HEK293 (cell line): ENCODE data around the gene GOSR2.

ENCODE experiments used
- CTCF ChIA-PET: fragments of 350-600 bp; formaldehyde crosslinking; extraction: SDS; loops from one replicate; lab custom pipeline; 2021; ENCODE audit warnings: antibody characterized with exemption; lab: Yijun Ruan, JAX
- POLR2A ChIA-PET: fragments of 300-600 bp; formaldehyde crosslinking; extraction: SDS; loops from one replicate; lab custom pipeline; 2020; ENCODE audit warnings: antibody characterized with exemption, inconsistent platforms; lab: Yijun Ruan, JAX
- H3K27ac ChIP-seq: fragments of 200-500 bp; sonication (Bioruptor generic); 2 replicates; pipeline ENCODE4 v1.5.1; 2014; ENCODE audit warnings: low read depth, low read length, control low read depth, inconsistent platforms; ENCODE audit errors: extremely low read depth
- H3K36me3 ChIP-seq, 2 experiments: fragments of 200-500 bp in 1 of 2; sonication (Bioruptor generic) in 1 of 2; 1 replicate in 1 of 2; 2 replicates in 1 of 2; pipeline ENCODE4 v1.5.1; 2014 to 2017; ENCODE audit warnings: inconsistent platforms in 2 of 2, low read length in 2 of 2; ENCODE audit not compliant: control insufficient read depth in 2 of 2, insufficient read depth in 1 of 2
- H3K4me1 ChIP-seq: fragments of 200-500 bp; sonication (Bioruptor generic); 2 replicates; pipeline ENCODE4 v1.5.1; 2014; ENCODE audit warnings: mild to moderate bottlenecking, low read length, inconsistent platforms; ENCODE audit not compliant: control insufficient read depth, insufficient read depth
- H3K4me3 ChIP-seq: 2 replicates; pipeline ENCODE4 v1.5.1; 2011; ENCODE audit warnings: low read depth, mild to moderate bottlenecking, control low read depth, low read length, moderate library complexity
- H3K9me3 ChIP-seq: fragments of 200-500 bp; sonication (Bioruptor generic); 2 replicates; pipeline ENCODE4 v1.5.1; 2014; ENCODE audit warnings: low read depth, low read length, inconsistent platforms; ENCODE audit not compliant: control insufficient read depth, insufficient read depth
- ELK4 ChIP-seq: IDR thresholded peaks from 2 replicates; pipeline ENCODE4 v1.6.1; 2011; ENCODE audit warnings: mild to moderate bottlenecking, low read depth, low read length, borderline replicate concordance
- ZBTB49 ChIP-seq: fragments of 450-650 bp; formaldehyde crosslinking; IDR thresholded peaks from 2 replicates; pipeline ENCODE4 v1.5.1; 2016; ENCODE audit warnings: missing biosample characterization, missing genetic modification characterization, low read depth
- ZNF23 ChIP-seq: fragments of 450-650 bp; formaldehyde crosslinking; IDR thresholded peaks from 2 replicates; pipeline ENCODE4 v1.5.1; 2016; ENCODE audit warnings: missing biosample characterization, missing genetic modification characterization, borderline replicate concordance
- ZNF239 ChIP-seq: fragments of 450-650 bp; formaldehyde crosslinking; IDR thresholded peaks from 2 replicates; pipeline ENCODE4 v1.5.1; 2016; ENCODE audit warnings: missing biosample characterization, missing genetic modification characterization
- ZNF426 ChIP-seq: fragments of 450-650 bp; formaldehyde crosslinking; IDR thresholded peaks from 2 replicates; pipeline ENCODE4 v1.5.1; 2017; ENCODE audit warnings: missing biosample characterization, missing genetic modification characterization, mild to moderate bottlenecking, inconsistent platforms, moderate library complexity
- ZNF529 ChIP-seq: fragments of 450-650 bp; formaldehyde crosslinking; IDR thresholded peaks from 2 replicates; pipeline ENCODE4 v1.5.1; 2017; ENCODE audit warnings: missing genetic modification characterization, missing biosample characterization; ENCODE audit not compliant: insufficient replicate concordance
- ZNF530 ChIP-seq: fragments of 450-650 bp; formaldehyde crosslinking; IDR thresholded peaks from 2 replicates; pipeline ENCODE4 v1.5.1; 2016; ENCODE audit warnings: low read depth, missing biosample characterization, missing genetic modification characterization
- ZNF560 ChIP-seq: fragments of 450-650 bp; formaldehyde crosslinking; IDR thresholded peaks from 2 replicates; pipeline ENCODE4 v1.5.1; 2017; ENCODE audit warnings: missing biosample characterization, missing genetic modification characterization, borderline replicate concordance
- ZNF624 ChIP-seq: fragments of 450-650 bp; formaldehyde crosslinking; IDR thresholded peaks from 2 replicates; pipeline ENCODE4 v1.5.1; 2017; ENCODE audit warnings: missing biosample characterization, missing genetic modification characterization
- ZNF776 ChIP-seq: fragments of 450-650 bp; formaldehyde crosslinking; IDR thresholded peaks from 2 replicates; pipeline ENCODE4 v1.5.0; 2017; ENCODE audit warnings: missing biosample characterization, missing genetic modification characterization, borderline replicate concordance
- TF ChIP-seq, protein P1 (sequence below): fragments of 450-650 bp; formaldehyde crosslinking; IDR thresholded peaks from 2 replicates; pipeline ENCODE4 v1.5.1; 2016; ENCODE audit warnings: missing biosample characterization, missing genetic modification characterization

The GOSR2 gene

GRCh38 chr17:46963571-46963970 lies 40.6 kb downstream of the GOSR2 start:
- Histone ChIP-seq H3K9me3 (no peaks in the 10 kb centered on the region; the same call in 1 of the 2 replicates), H3K36me3 (peaks cover 0 to 15% of the 10 kb centered on the region in 2 experiments; a peak in 1 of 3 replicates), H3K4me3 (no peak overlapping the region), H3K27ac (no peak overlapping the region)
- TF ChIP-seq ZNF530 (tag by site-specific recombination) (no peak), ZBTB49 (tag by site-specific recombination) (no peak), ZNF23 (tag by site-specific recombination) (no peak), ZNF776 (tag by site-specific recombination) (no peak)
- TF ChIP-seq, all 188 proteins: peak for 0
- ChIA-PET CTCF (interaction anchor here (1.4 kb wide), 1 partner anchor 21 kb away, joined by 6 read pairs; no protein-coding TSS in a partner anchor), POLR2A (no interaction called here)
- H3K4me1 ChIP-seq, result no peaks in the 10 kb centered on the region

DNA sequence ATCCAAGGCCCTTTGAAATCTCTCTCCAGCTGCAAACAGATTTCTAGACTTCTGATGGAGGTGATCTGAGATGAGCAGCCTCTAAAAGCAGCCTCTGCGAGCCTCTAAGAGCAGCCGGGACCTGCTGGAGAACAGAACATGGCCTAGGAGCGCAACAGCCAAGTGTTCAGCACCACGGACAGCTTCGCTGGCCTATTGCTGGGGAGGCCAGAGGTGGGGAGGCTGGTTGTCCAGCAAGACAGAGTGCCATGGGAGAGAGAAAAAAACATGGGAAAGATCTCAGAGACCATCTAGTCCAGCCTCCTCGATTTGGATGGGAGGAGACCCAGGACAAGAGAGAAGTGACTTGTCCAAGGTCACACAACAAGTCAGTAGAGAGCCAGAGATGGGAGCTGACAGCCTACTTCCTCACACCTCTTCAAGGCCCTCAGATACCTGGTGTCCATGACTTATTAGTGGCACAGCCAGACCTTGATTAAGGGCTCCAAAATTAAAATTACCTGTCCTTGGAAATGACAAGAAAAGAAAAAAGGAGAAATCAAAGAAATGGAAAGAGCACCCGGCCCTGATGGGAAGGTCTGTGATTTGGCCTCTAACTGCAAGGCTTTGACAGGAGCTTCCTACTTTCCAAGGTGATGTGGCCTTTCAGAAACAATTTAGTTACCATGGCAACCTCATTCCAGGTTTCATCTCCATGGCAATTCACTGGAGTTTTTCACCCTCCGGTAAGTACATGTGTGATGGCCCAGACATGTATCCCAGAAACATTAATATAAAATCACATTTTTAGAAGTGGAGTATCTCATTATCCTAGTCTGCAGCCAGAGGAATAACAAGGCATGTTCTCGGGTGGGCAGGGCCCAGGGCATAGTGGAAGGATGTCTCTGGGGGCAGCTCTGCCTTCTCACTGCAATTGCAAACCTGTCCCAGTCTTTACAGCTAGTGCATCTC lies 41.6 kb downstream of the GOSR2 start:
- CTCF ChIA-PET, result interaction anchor here (0.6 to 1.5 kb wide), 5 partner anchors 13 to 186 kb away, joined by 3 to 6 read pairs (median 4); no protein-coding TSS in a partner anchor

More for the DNA sequence above, 41.6 kb downstream of the GOSR2 start:
- TF ChIP-seq ZNF239 (tag by site-specific recombination), result no peak
- no peak for TF ChIP-seq ELK4
- TF ChIP-seq ZNF560 (tag by site-specific recombination), result peak; percentile 94
- TF ChIP-seq ZNF529 (tag by site-specific recombination), result no peak
- TF ChIP-seq ZNF426 (tag by site-specific recombination), result no peak
- TF ChIP-seq, protein P1, sequence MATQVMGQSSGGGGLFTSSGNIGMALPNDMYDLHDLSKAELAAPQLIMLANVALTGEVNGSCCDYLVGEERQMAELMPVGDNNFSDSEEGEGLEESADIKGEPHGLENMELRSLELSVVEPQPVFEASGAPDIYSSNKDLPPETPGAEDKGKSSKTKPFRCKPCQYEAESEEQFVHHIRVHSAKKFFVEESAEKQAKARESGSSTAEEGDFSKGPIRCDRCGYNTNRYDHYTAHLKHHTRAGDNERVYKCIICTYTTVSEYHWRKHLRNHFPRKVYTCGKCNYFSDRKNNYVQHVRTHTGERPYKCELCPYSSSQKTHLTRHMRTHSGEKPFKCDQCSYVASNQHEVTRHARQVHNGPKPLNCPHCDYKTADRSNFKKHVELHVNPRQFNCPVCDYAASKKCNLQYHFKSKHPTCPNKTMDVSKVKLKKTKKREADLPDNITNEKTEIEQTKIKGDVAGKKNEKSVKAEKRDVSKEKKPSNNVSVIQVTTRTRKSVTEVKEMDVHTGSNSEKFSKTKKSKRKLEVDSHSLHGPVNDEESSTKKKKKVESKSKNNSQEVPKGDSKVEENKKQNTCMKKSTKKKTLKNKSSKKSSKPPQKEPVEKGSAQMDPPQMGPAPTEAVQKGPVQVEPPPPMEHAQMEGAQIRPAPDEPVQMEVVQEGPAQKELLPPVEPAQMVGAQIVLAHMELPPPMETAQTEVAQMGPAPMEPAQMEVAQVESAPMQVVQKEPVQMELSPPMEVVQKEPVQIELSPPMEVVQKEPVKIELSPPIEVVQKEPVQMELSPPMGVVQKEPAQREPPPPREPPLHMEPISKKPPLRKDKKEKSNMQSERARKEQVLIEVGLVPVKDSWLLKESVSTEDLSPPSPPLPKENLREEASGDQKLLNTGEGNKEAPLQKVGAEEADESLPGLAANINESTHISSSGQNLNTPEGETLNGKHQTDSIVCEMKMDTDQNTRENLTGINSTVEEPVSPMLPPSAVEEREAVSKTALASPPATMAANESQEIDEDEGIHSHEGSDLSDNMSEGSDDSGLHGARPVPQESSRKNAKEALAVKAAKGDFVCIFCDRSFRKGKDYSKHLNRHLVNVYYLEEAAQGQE (tag by site-specific recombination), result peak; percentile 98
- TF ChIP-seq ZNF624 (tag by site-specific recombination), result no peak
- Histone ChIP-seq H3K27ac (no peak overlapping the region), H3K36me3 (peaks cover 0 to 19% of the 10 kb centered on the region in 2 experiments; a peak in 1 of 3 replicates), H3K4me1 (no peaks in the 10 kb centered on the region), H3K9me3 (no peaks in the 10 kb centered on the region; the same call in 1 of the 2 replicates), H3K4me3 (no peak overlapping the region)
- POLR2A ChIA-PET, result no interaction called here
